ENCODE results near the gene PAX5.

Gene PAX5

DNA sequence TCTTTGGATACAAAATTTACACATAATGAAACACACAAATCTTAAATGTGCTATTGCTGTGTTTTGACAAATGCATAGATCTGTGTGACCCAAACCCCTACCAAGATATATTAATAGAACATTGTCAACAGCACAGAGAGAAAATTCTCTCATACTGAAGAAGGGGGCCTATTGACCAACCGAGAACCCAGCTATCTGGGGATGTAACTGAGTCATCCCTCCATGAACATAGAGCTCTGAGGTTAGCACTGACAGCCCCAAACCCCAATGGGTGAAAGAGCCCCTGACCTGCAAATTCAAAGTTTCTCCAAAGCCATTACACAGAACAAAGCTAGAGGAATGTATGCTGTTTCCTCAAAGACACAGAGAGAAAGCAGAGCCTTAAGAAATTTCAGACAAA lies 180.8 kb downstream of the PAX5 start:
- no peaks in the 10 kb centered on the region for H3F3A ChIP-seq (ENCODE audit: insufficient read depth, low read length)
- no peaks in the 10 kb centered on the region for H3K79me2 ChIP-seq (ENCODE audit: low read length)
- no peaks in the 10 kb centered on the region for H4K20me1 ChIP-seq (ENCODE audit: insufficient read depth, low read length)
- H3K4me2 ChIP-seq (ENCODE audit: low read depth, low read length) = no peak overlapping the region
- H3K9me3 ChIP-seq (replicated peaks; ENCODE audit: insufficient read depth, low read length) = no peaks in the 10 kb centered on the region
- DNase-seq = no peak
- H3K9ac ChIP-seq (ENCODE audit: low read length) = no peak overlapping the region
- no peaks in the 10 kb centered on the region for H3K4me1 ChIP-seq (ENCODE audit: low read length)
- H3K9me2 ChIP-seq (replicated peaks; ENCODE audit: insufficient read depth, low read length) = no peaks in the 10 kb centered on the region
- H3K36me3 ChIP-seq (replicated peaks; ENCODE audit: insufficient read depth, low read length) = no peaks in the 10 kb centered on the region
- no peak overlapping the region for H3K27ac ChIP-seq (ENCODE audit: low read length)
- no peak overlapping the region for H2AFZ ChIP-seq (ENCODE audit: low read length)
- TF ChIP-seq EZH2phosphoT487 (IDR thresholded peaks at IDR 0.05; ENCODE audit: low read length) = no peak
- TF ChIP-seq, protein P1, sequence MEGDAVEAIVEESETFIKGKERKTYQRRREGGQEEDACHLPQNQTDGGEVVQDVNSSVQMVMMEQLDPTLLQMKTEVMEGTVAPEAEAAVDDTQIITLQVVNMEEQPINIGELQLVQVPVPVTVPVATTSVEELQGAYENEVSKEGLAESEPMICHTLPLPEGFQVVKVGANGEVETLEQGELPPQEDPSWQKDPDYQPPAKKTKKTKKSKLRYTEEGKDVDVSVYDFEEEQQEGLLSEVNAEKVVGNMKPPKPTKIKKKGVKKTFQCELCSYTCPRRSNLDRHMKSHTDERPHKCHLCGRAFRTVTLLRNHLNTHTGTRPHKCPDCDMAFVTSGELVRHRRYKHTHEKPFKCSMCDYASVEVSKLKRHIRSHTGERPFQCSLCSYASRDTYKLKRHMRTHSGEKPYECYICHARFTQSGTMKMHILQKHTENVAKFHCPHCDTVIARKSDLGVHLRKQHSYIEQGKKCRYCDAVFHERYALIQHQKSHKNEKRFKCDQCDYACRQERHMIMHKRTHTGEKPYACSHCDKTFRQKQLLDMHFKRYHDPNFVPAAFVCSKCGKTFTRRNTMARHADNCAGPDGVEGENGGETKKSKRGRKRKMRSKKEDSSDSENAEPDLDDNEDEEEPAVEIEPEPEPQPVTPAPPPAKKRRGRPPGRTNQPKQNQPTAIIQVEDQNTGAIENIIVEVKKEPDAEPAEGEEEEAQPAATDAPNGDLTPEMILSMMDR (IDR thresholded peaks at IDR 0.05; ENCODE audit: low read length) = no peak
- no peak for TF ChIP-seq EZH2 (optimal IDR thresholded peaks at IDR 0.05; ENCODE audit: low read depth, low read length)
- H3K27me3 ChIP-seq (replicated peaks; ENCODE audit: insufficient read depth, low read length) = peaks cover 31% of the 10 kb centered on the region; the same call in 1 of the 2 replicates
- H3K4me3 ChIP-seq (ENCODE audit: low read length) = no peak overlapping the region

DNA sequence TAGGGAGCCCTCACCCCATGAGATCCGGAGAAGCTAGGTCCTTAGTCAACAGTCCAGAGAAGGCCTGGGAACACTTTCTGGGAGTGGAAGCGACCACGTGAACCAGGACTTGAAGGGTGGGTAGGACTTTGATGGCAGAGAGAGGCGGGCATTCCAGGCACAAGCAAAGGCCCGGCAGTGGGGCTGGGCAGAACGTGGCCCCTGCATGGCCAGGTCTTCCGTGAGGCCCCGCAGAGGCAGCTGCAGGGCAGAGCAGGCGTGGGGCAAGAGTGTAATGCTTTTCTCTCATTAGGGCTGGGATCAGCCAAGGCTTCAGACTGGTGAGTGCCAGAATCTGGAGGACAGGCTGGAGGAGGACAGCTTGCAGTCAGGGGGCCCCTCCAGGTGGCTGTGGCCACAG lies 184.1 kb downstream of the PAX5 start:
- Histone ChIP-seq H3K79me2 (ENCODE audit: low read length) (no peaks in the 10 kb centered on the region), H4K20me1 (ENCODE audit: insufficient read depth, low read length) (no peaks in the 10 kb centered on the region), H3K27ac (ENCODE audit: low read length) (no peak overlapping the region), H3K4me2 (ENCODE audit: low read depth, low read length) (no peak overlapping the region), H3K9me3 (replicated peaks; ENCODE audit: insufficient read depth, low read length) (no peaks in the 10 kb centered on the region), H2AFZ (ENCODE audit: low read length) (no peak overlapping the region), H3K27me3 (replicated peaks; ENCODE audit: insufficient read depth, low read length) (peaks cover 25% of the 10 kb centered on the region; the same call in 1 of the 2 replicates), H3K4me3 (ENCODE audit: low read length) (no peak overlapping the region), H3F3A (ENCODE audit: insufficient read depth, low read length) (no peaks in the 10 kb centered on the region), H3K9ac (ENCODE audit: low read length) (no peak overlapping the region), H3K9me2 (replicated peaks; ENCODE audit: insufficient read depth, low read length) (no peaks in the 10 kb centered on the region), H3K4me1 (ENCODE audit: low read length) (no peaks in the 10 kb centered on the region), H3K36me3 (replicated peaks; ENCODE audit: insufficient read depth, low read length) (no peaks in the 10 kb centered on the region)
- TF ChIP-seq EZH2 (optimal IDR thresholded peaks at IDR 0.05; ENCODE audit: low read depth, low read length) = no peak
- TF ChIP-seq EZH2phosphoT487 (IDR thresholded peaks at IDR 0.05; ENCODE audit: low read length) = no peak
- TF ChIP-seq, protein P1 (IDR thresholded peaks at IDR 0.05; ENCODE audit: low read length) = no peak
- DNase-seq = no peak

DNA sequence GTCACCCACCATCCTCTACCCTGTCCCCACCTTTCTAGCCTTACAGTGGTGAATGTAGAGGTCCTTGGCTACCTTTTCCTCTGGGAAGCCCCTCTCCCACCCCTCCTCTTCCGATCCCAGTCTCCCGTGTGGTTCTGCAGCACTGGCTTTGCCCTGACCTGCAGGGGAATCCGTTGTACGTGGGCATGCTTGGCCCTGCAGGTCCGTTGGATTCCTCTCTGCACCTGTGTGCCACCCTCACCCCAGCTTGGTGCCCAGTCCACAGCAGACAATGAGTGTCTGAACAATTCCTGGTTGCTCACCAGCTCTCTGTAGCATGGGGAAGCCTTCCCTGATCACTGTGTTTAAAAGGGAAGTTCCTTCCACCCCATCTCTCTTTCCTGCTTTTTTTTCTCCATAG lies 185.1 kb downstream of the PAX5 start:
- no peak for DNase-seq
- TF ChIP-seq EZH2phosphoT487 (IDR thresholded peaks at IDR 0.05; ENCODE audit: low read length) (no peak), EZH2 (optimal IDR thresholded peaks at IDR 0.05; ENCODE audit: low read depth, low read length) (no peak)
- TF ChIP-seq, protein P1 (IDR thresholded peaks at IDR 0.05; ENCODE audit: low read length) = no peak
- Histone ChIP-seq H3K4me2 (ENCODE audit: low read depth, low read length) (no peak overlapping the region), H3K79me2 (ENCODE audit: low read length) (no peaks in the 10 kb centered on the region), H3F3A (ENCODE audit: insufficient read depth, low read length) (no peaks in the 10 kb centered on the region), H3K9me3 (replicated peaks; ENCODE audit: insufficient read depth, low read length) (no peaks in the 10 kb centered on the region), H4K20me1 (ENCODE audit: insufficient read depth, low read length) (no peaks in the 10 kb centered on the region), H3K9me2 (replicated peaks; ENCODE audit: insufficient read depth, low read length) (no peaks in the 10 kb centered on the region), H2AFZ (ENCODE audit: low read length) (no peak overlapping the region), H3K27me3 (replicated peaks; ENCODE audit: insufficient read depth, low read length) (peaks cover 25% of the 10 kb centered on the region; the same call in 1 of the 2 replicates), H3K27ac (ENCODE audit: low read length) (no peak overlapping the region), H3K4me3 (ENCODE audit: low read length) (no peak overlapping the region), H3K36me3 (replicated peaks; ENCODE audit: insufficient read depth, low read length) (no peaks in the 10 kb centered on the region), H3K9ac (ENCODE audit: low read length) (no peak overlapping the region), H3K4me1 (ENCODE audit: low read length) (no peaks in the 10 kb centered on the region)
